Fibroblast of lung (primary cell): ENCODE measurements around the gene MIOX. TPM values are rescaled to one million over a fixed set of nuclear protein-coding genes. Genes with fewer than 3 reads are reported as not detected.

ENCODE experiments used
- DNase-seq, 2 donors: peaks; one replicate each; pipeline versions ENCODE4 v3.0.0 to v3.0.0-alpha.2; 2010; ENCODE audit warnings: low read depth in 2 of 2
- H2AFZ ChIP-seq: 2 replicates; pipeline ENCODE4 v1.5.1; 2012; ENCODE audit warnings: low read length, control low read depth, inconsistent platforms
- H3K27ac ChIP-seq: 2 replicates; pipeline ENCODE4 v1.5.1; 2011; ENCODE audit warnings: low read length, control low read depth; ENCODE audit not compliant: insufficient read depth
- H3K27me3 ChIP-seq: 2 replicates; pipeline ENCODE4 v1.5.1; 2011; ENCODE audit warnings: mild to moderate bottlenecking, low read length; ENCODE audit not compliant: control insufficient read depth, insufficient read depth
- H3K36me3 ChIP-seq: 2 replicates; pipeline ENCODE4 v1.5.1; 2011; ENCODE audit warnings: low read length; ENCODE audit not compliant: control insufficient read depth, insufficient read depth
- H3K4me1 ChIP-seq: 2 replicates; pipeline ENCODE4 v1.5.1; 2011; ENCODE audit warnings: low read length; ENCODE audit not compliant: control insufficient read depth, insufficient read depth; ENCODE audit errors: extremely low read depth
- H3K4me2 ChIP-seq: 2 replicates; pipeline ENCODE4 v1.5.1; 2011; ENCODE audit warnings: low read length, control low read depth; ENCODE audit not compliant: insufficient read depth; ENCODE audit errors: extremely low read depth
- H3K4me3 ChIP-seq, 4 experiments: fragments of 200-600 bp in 1 of 4; sonication (generic) in 1 of 4; replicated peaks in 1 of 4; 2 replicates each; pipeline ENCODE4 v1.5.1; 2011 to 2016; ENCODE audit warnings: low read length in 4 of 4, low read depth in 3 of 4, mild to moderate bottlenecking in 3 of 4, control low read depth in 2 of 4, inconsistent platforms in 1 of 4, mixed read lengths in 1 of 4; ENCODE audit not compliant: insufficient read depth in 1 of 4; ENCODE audit errors: control extremely low read depth in 1 of 4
- H3K79me2 ChIP-seq: 2 replicates; pipeline ENCODE4 v1.5.1; 2012; ENCODE audit warnings: mild to moderate bottlenecking, low read length, inconsistent platforms; ENCODE audit not compliant: control insufficient read depth, insufficient read depth
- H3K9ac ChIP-seq: 2 replicates; pipeline ENCODE4 v1.5.1; 2011; ENCODE audit warnings: mild to moderate bottlenecking, low read length, control low read depth; ENCODE audit not compliant: insufficient read depth
- H3K9me3 ChIP-seq: 2 replicates; pipeline ENCODE4 v1.5.1; 2012; ENCODE audit warnings: low read depth, low read length; ENCODE audit not compliant: control insufficient read depth, insufficient read depth
- H4K20me1 ChIP-seq: 2 replicates; pipeline ENCODE4 v1.5.1; 2011; ENCODE audit warnings: low read length; ENCODE audit not compliant: control insufficient read depth, insufficient read depth; ENCODE audit errors: extremely low read depth
- EZH2 ChIP-seq: IDR thresholded peaks from 2 replicates; pipeline ENCODE4 v1.5.1; 2012; ENCODE audit warnings: low read length, control low read depth, mild to moderate bottlenecking; ENCODE audit errors: missing control alignments
- polyA plus RNA-seq, 2 donors: library from polyadenylated mRNA; depleted of rRNA in 1 of 2; stranded (reverse) in 1 of 2; unstranded in 1 of 2; fragments of >200 nt; gene quantifications; 2 replicates each; pipeline ENCODE4 v1.2.1, GENCODE V29; 2011 to 2012; ENCODE audit warnings: missing spikeins in 1 of 2
- total RNA-seq: library from RNA; depleted of rRNA; stranded (reverse); fragments of >200 nt; gene quantifications from 2 replicates; pipeline ENCODE4 v1.2.1, GENCODE V29; 2014
- TF ChIP-seq, protein P1 (sequence below), 2 donors: IDR thresholded peaks in 1 of 2; conservative IDR thresholded peaks in 1 of 2; 1 replicate in 1 of 2; 2 replicates in 1 of 2; pipeline ENCODE4 v1.5.1; 2011 to 2012; ENCODE audit warnings: low read length in 2 of 2, control low read depth in 1 of 2, inconsistent platforms in 1 of 2, low read depth in 1 of 2, mild to moderate bottlenecking in 1 of 2

MIOX gene
- total and polyA plus RNA-seq, 2 donors (not counting 1 experiment from before 2014, with no cell fraction given) = 0.06 to 0.17 TPM

- TF ChIP-seq EZH2 = no peak
- TF ChIP-seq, protein P1, sequence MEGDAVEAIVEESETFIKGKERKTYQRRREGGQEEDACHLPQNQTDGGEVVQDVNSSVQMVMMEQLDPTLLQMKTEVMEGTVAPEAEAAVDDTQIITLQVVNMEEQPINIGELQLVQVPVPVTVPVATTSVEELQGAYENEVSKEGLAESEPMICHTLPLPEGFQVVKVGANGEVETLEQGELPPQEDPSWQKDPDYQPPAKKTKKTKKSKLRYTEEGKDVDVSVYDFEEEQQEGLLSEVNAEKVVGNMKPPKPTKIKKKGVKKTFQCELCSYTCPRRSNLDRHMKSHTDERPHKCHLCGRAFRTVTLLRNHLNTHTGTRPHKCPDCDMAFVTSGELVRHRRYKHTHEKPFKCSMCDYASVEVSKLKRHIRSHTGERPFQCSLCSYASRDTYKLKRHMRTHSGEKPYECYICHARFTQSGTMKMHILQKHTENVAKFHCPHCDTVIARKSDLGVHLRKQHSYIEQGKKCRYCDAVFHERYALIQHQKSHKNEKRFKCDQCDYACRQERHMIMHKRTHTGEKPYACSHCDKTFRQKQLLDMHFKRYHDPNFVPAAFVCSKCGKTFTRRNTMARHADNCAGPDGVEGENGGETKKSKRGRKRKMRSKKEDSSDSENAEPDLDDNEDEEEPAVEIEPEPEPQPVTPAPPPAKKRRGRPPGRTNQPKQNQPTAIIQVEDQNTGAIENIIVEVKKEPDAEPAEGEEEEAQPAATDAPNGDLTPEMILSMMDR (conservative IDR thresholded peaks at IDR 0.05 in 1 of 2, IDR thresholded peaks at IDR 0.05 in 1 of 2; ENCODE audit: low read depth in 1 of 2, low read length in 2 of 2) = no peak
- Histone ChIP-seq H3K27me3 (peaks cover 8% of the 10 kb centered on the region), H3K4me2 (peak overlapping the region; percentile 92), H2AFZ (peak overlapping the region; percentile 67), H4K20me1 (peaks cover 3% of the 10 kb centered on the region), H3K9me3 (no peaks in the 10 kb centered on the region), H3K4me3 (peak overlapping the region in 1 of 4 experiments; percentile 61), H3K9ac (no peak overlapping the region), H3K27ac (peak overlapping the region; percentile 23), H3K36me3 (peaks cover 2% of the 10 kb centered on the region), H3K4me1 (peaks cover 12% of the 10 kb centered on the region), H3K79me2 (peaks cover 36% of the 10 kb centered on the region)
- no peak for DNase-seq
Measured at GRCh38 chr22:50475652-50476002, 11.0 kb upstream of the MIOX start.

GRCh38 chr22:50476868-50477267 is 9.8 kb upstream of the MIOX start:
- H4K20me1 ChIP-seq = peaks cover 3% of the 10 kb centered on the region
- no peak overlapping the region for H3K27ac ChIP-seq
- H3K27me3 ChIP-seq = peaks cover 16% of the 10 kb centered on the region
- H3K4me1 ChIP-seq = peaks cover 12% of the 10 kb centered on the region
- H3K4me2 ChIP-seq = no peak overlapping the region
- H3K9ac ChIP-seq = no peak overlapping the region
- H3K79me2 ChIP-seq = peaks cover 23% of the 10 kb centered on the region
- TF ChIP-seq, protein P1 (conservative IDR thresholded peaks at IDR 0.05 in 1 of 2, IDR thresholded peaks at IDR 0.05 in 1 of 2; ENCODE audit: low read depth in 1 of 2, low read length in 2 of 2) = no peak
- H3K9me3 ChIP-seq = no peaks in the 10 kb centered on the region
- H3K4me3 ChIP-seq = no peak overlapping the region
- DNase-seq = no peak
- peaks cover 2% of the 10 kb centered on the region for H3K36me3 ChIP-seq
- no peak overlapping the region for H2AFZ ChIP-seq

- Histone ChIP-seq H3K27ac (no peak overlapping the region), H3K27me3 (peaks cover 25% of the 10 kb centered on the region), H3K4me1 (peaks cover 12% of the 10 kb centered on the region), H2AFZ (no peak overlapping the region), H3K9me3 (no peaks in the 10 kb centered on the region), H3K36me3 (no peaks in the 10 kb centered on the region), H3K4me2 (no peak overlapping the region), H4K20me1 (peaks cover 3% of the 10 kb centered on the region), H3K79me2 (peaks cover 13% of the 10 kb centered on the region), H3K4me3 (no peak overlapping the region), H3K9ac (no peak overlapping the region)
- no peak for TF ChIP-seq EZH2
- TF ChIP-seq, protein P1 (conservative IDR thresholded peaks at IDR 0.05 in 1 of 2, IDR thresholded peaks at IDR 0.05 in 1 of 2; ENCODE audit: low read depth in 1 of 2, low read length in 2 of 2) = no peak
- no peak for DNase-seq
Measured at GRCh38 chr22:50477923-50478322, 8.7 kb upstream of the MIOX start.
